Testis (tissue), 3 donors: ENCODE data around the gene CD274. TPM values are rescaled to one million over a fixed set of nuclear protein-coding genes. Genes with fewer than 3 reads are reported as not detected.

Experiments used
- DNase-seq: peaks from one replicate; pipeline ENCODE4 v3.0.0-alpha.2; 2019
- H3K27ac ChIP-seq, 2 donors: fragments of 200-600 bp; sonication (generic); one replicate each; pipeline ENCODE4 v1.5.1; 2019
- H3K27me3 ChIP-seq: fragments of 200-600 bp; sonication (generic); one replicate; pipeline ENCODE4 v1.5.1; 2019
- H3K36me3 ChIP-seq: fragments of 200-600 bp; sonication (generic); one replicate; pipeline ENCODE4 v1.5.1; 2017; ENCODE audit warnings: low read depth; ENCODE audit errors: missing control alignments
- H3K4me1 ChIP-seq: fragments of 200-600 bp; sonication (generic); one replicate; pipeline ENCODE4 v1.5.1; 2019
- H3K4me3 ChIP-seq, 2 donors: fragments of 200-600 bp; sonication (generic); one replicate each; pipeline ENCODE4 v1.5.1; 2017 to 2019
- H3K9me3 ChIP-seq: fragments of 200-600 bp; sonication (generic); one replicate; pipeline ENCODE4 v1.5.1; 2017
- CTCF ChIP-seq, 3 experiments: fragments of 450-650 bp in 2 of 3; fragments of 200-600 bp in 1 of 3; sonication (generic) in 1 of 3; IDR thresholded peaks; one replicate each; pipeline ENCODE4 v1.5.1; 2016 to 2019; ENCODE audit warnings: antibody characterized with exemption in 3 of 3, mild to moderate bottlenecking in 2 of 3, moderate library complexity in 1 of 3
- POLR2A ChIP-seq: fragments of 450-650 bp; IDR thresholded peaks from one replicate; pipeline ENCODE4 v1.6.1; 2017; ENCODE audit warnings: antibody characterized with exemption, mild to moderate bottlenecking, moderate library complexity
- WGBS, 2 donors: methylation state at CpG; one replicate each; pipeline ENCODE4 v1.1.5; 2018; 5-methylcytosine and 5-hydroxymethylcytosine counted together
- intact Hi-C: fragments of 100-400 bp; cut with DNase I; formaldehyde crosslinking; loops from one replicate; pipeline ENCODE4 v1.15.1; 2023; ENCODE audit warnings: low total_unique reads
- polyA plus RNA-seq: library from polyadenylated mRNA; stranded (reverse); fragments of 350-450 nt; fragmentation: Illumina TruSeq; extraction: RNeasy Lipid Tissue Mini Kit (QIAGEN cat#74804); gene quantifications from one replicate; pipeline ENCODE4 v1.2.3, GENCODE V29; 2014; ENCODE audit warnings: low read depth, low replicate concordance; ENCODE audit not compliant: insufficient read depth
- total RNA-seq, 2 donors: library from RNA; depleted of rRNA; stranded (reverse); fragments of >200 nt; gene quantifications; one replicate each; pipeline ENCODE4 v1.2.3, GENCODE V29; 2016

Gene CD274
- total and polyA plus RNA-seq, 3 donors from 2014 or later, result 1.3 to 4.6 (median 1.5) TPM

GRCh38 chr9:5516453-5517220, 66.3 kb downstream of the CD274 start:
- H3K27me3 ChIP-seq, result no peaks in the 10 kb centered on the region
- no peaks in the 10 kb centered on the region for H3K4me1 ChIP-seq
- no peak overlapping the region for H3K4me3 ChIP-seq
- H3K36me3 ChIP-seq, result no peaks in the 10 kb centered on the region
- H3K27ac ChIP-seq, result no peak overlapping the region
- no peaks in the 10 kb centered on the region for H3K9me3 ChIP-seq
- intact Hi-C loops, result no loop called here
- WGBS, 2 donors, result 88 to 98% methylated on average over 6 to 10 of the region's 10 CpGs
- DNase-seq, result no peak
- TF ChIP-seq CTCF (IDR thresholded peaks at IDR 0.05) (no peak), POLR2A (no peak)

DNA sequence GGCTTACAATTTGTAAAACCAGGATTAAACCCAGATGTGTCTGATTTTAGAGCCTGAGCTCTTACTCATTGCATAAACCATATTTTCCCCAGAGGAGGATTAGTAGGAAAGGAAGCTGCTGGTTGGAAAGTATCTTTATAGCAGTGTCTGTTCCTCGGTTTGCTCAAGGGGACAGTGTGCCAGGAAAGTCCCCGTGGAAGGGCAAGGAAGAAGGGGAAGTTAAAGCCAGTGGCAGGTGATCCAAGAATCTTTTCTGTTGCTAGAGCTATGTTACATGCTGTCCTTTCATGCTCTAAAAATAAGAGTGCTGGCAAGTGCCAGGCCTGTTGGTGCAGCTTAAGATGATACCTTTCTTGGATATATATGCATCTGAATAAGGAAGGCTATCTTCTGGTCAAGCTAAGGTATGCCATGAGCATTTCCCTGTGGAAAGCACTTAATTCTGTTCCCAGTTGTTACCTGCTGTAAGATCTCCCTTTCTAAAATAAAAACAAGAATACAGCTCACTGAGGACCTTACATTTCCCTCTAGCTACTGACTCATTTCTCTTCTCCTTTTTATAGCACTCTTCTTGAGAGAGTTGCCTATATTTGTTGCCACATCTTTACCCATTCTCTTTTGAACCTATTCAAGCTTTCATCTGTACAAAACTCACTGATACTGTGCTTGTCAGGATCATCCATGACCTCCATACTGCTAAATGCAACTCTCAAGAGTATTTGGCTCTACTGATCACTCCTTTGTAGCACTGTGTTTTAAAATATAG, 68.0 kb downstream of the CD274 start:
- H3K4me1 ChIP-seq, result no peaks in the 10 kb centered on the region
- no peak for DNase-seq
- WGBS, 2 donors, result 30 to 43% methylated on average over 2 of the region's 2 CpGs
- no peak overlapping the region for H3K4me3 ChIP-seq
- intact Hi-C loops, result no loop called here
- no peaks in the 10 kb centered on the region for H3K36me3 ChIP-seq
- H3K9me3 ChIP-seq, result no peaks in the 10 kb centered on the region
- TF ChIP-seq CTCF (IDR thresholded peaks at IDR 0.05), result no peak
- no peak for TF ChIP-seq POLR2A
- no peak overlapping the region for H3K27ac ChIP-seq
- no peaks in the 10 kb centered on the region for H3K27me3 ChIP-seq

- intact Hi-C loops, result no loop called here
- H3K4me3 ChIP-seq, result no peak overlapping the region
- H3K27ac ChIP-seq, result no peak overlapping the region
- H3K4me1 ChIP-seq, result no peaks in the 10 kb centered on the region
- H3K36me3 ChIP-seq, result no peaks in the 10 kb centered on the region
- no peaks in the 10 kb centered on the region for H3K9me3 ChIP-seq
- 83 to 87% methylated on average over 2 of the region's 2 CpGs for WGBS, 2 donors
- no peak for DNase-seq
- H3K27me3 ChIP-seq, result no peaks in the 10 kb centered on the region
- no peak for TF ChIP-seq POLR2A
- no peak for TF ChIP-seq CTCF (IDR thresholded peaks at IDR 0.05)
Observed at GRCh38 chr9:5518937-5519319, 68.6 kb downstream of the CD274 start.

Other genes with a start within 250 kb of the CD274 start
- gene INSL4, start 219.1 kb upstream of the CD274 start, total RNA-seq, result under 1 TPM in 1 of 2 donors, not detected in 1; 0.16 TPM
- gene INSL4, start 219.1 kb upstream of the CD274 start, polyA plus RNA-seq, result not detected
- 1 to 10 TPM in 1 of 2 donors, under 1 TPM in 1; 0.74 to 1.7 TPM for gene RLN2, start 145.8 kb upstream of the CD274 start, total RNA-seq
- 8.1 TPM for gene RLN2, start 145.8 kb upstream of the CD274 start, polyA plus RNA-seq
- under 1 TPM in 1 of 2 donors, not detected in 1; 0.43 TPM for gene RLN1, start 110.7 kb upstream of the CD274 start, total RNA-seq
- gene RLN1, start 110.7 kb upstream of the CD274 start, polyA plus RNA-seq, result 1.4 TPM
- 1 to 10 TPM; 7.5 to 9.5 TPM for gene PLGRKT, start 12.6 kb upstream of the CD274 start, total RNA-seq
- gene PLGRKT, start 12.6 kb upstream of the CD274 start, polyA plus RNA-seq, result 13.4 TPM
- under 1 TPM; 0.63 to 0.81 TPM for gene PDCD1LG2, start 60.0 kb downstream of the CD274 start, total RNA-seq
- 2.4 TPM for gene PDCD1LG2, start 60.0 kb downstream of the CD274 start, polyA plus RNA-seq
- 10 to 100 TPM; 44.0 to 45.5 TPM for gene RIC1, start 178.6 kb downstream of the CD274 start, total RNA-seq
- 25.6 TPM for gene RIC1, start 178.6 kb downstream of the CD274 start, polyA plus RNA-seq